D721Med (cell line): ENCODE data around the gene SMG6.

Experiments
- DNase-seq: peaks from one replicate; pipeline ENCODE4 v3.0.0; 2011; ENCODE audit warnings: low spot score; ENCODE audit not compliant: insufficient read length
- FAIRE-seq: peaks from 2 replicates; lab custom pipeline; 2011; peaks lifted over from hg19 to GRCh38; lab: Jason Lieb, UNC
- TF ChIP-seq, protein P1 (sequence below): IDR thresholded peaks from 2 replicates; pipeline ENCODE4 v1.5.1; 2012; ENCODE audit warnings: mild to moderate bottlenecking, control low read depth; ENCODE audit not compliant: insufficient read depth; ENCODE audit errors: missing control alignments

Gene SMG6

GRCh38 chr17:2051933-2052559, 251.5 kb downstream of the SMG6 start:
- TF ChIP-seq, protein P1, sequence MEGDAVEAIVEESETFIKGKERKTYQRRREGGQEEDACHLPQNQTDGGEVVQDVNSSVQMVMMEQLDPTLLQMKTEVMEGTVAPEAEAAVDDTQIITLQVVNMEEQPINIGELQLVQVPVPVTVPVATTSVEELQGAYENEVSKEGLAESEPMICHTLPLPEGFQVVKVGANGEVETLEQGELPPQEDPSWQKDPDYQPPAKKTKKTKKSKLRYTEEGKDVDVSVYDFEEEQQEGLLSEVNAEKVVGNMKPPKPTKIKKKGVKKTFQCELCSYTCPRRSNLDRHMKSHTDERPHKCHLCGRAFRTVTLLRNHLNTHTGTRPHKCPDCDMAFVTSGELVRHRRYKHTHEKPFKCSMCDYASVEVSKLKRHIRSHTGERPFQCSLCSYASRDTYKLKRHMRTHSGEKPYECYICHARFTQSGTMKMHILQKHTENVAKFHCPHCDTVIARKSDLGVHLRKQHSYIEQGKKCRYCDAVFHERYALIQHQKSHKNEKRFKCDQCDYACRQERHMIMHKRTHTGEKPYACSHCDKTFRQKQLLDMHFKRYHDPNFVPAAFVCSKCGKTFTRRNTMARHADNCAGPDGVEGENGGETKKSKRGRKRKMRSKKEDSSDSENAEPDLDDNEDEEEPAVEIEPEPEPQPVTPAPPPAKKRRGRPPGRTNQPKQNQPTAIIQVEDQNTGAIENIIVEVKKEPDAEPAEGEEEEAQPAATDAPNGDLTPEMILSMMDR, result no peak
- FAIRE-seq (no peak), DNase-seq (no peak)

DNA sequence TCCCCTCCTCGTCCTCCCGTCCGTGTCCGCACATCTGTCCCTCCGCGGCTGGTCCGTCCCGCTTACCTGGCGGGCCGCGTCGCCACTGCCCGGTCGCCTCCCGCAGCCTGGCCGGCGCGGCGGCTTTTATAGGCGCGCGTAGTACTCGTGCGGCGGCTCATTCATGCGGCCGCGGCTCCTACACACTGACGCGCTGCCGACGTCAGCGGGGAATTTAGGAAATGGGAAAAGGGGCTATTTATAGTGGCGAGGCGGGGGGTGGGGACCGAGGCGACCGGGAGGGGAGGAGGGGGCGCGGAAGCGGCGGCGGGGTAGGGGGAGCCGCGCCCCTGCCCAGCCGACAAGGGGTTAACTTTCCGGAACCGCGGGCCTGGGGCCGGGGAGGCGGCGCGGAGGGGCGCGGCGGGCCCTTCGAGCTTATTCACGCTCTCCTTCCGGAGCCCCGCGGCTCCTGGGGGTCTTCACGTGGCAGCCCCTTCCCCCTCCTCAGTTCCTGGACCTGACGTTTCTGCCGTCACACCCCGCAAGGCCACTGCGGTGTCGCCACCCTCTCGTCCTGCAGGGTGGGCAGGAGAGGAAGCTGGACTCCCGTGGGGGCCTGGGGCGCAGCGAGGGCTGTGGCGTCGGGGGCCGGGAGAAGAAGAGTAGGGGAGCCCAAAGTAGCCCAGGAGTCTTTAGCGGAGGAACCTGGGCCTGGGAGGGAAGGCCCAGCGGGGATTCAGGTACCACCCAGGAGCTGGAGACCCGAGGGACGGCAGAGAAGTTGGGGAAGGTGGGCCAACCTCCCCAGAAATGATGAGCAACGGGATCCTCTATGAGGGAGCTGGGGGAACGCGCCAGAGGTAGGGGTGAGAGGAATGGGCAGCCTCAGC, 252.3 kb downstream of the SMG6 start:
- FAIRE-seq, result no peak
- TF ChIP-seq, protein P1, result no peak
- DNase-seq, result no peak

DNA sequence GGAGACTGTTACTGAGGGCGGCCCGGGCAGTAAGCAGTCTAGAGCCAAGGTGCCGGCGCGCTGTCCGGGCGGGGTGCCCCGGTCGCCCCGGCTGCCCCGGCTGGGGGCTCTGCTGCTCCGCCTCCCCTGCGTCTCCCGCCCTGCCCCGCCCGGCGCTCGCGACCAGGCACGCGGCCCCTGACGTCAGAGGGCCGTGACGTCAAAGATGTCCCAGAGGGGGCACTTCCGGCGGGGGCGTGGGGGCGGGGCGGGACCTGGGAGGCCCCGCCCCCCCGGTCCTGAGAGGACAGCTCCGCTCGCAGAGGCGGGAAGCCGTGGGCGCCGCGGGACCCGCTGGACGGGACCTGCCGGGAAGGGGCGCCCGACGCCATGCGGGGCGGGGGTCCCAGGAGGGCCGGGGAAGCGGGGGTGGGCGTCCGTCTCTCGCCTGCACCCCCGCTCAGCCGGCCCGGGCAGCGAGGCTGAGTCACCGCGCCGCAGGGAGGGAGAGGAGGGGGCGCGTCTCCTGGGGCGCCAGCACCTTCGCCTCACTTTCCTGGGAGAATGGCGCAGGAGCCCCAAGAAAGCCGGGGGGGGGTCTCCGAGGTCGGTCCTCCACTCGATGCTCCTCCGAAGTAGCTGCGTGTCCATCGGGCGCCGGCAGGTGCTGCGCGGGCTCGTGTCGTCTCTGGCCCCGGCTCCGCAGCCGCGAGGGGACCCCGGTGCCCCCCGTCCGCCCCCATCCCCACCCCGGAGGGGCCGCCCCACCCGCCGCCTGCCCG, 253.1 kb downstream of the SMG6 start:
- TF ChIP-seq, protein P1, result no peak
- DNase-seq (peak; percentile 75), FAIRE-seq (no peak)

DNA sequence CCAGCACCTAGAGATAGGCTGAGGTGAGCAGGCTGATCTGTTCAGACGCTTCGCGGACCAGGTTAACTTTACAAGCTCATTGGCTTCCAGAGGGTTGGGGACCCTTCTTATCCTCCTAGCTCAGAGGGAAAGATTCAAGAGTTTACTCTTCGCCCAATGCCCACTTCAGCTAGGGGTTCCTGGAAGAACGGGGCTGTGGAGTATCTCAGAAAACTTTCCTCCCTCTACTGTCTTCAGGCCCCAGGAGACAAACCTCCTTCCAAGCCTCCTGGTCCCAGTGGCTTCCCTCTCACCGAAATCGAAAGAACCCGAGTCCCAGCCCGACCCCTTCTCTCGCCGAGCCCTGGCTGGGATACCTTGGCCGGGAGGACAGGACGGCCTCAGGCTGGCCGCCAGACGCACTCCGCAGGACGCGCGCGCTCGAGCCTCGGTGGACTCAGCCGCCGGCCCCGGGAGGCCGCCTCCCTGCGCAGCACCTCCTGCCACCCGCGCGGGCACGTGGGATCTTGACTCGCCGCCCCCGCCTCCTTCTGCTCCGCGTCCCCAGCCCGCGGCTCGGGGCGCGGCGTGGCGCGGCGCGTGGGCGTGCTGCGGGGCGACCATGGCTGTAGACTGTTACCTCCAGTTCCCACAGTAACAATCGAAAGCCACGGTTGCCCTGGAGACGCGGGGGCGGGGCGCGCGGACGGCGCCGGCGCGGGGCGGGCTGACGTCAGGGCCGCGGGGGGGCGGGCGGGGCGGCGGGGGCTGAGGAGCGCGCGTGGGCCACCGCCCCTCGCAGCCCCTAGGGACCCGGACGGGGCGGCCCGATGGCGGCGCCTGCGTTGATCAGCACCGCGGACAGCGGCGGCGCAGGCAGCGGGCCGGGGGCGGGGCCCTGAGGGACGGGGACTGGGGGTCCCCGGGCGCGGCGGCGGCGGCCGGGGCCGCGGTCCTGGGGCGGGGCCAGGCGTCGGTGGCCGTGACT, 254.0 kb downstream of the SMG6 start:
- peak; percentile 76 for DNase-seq
- no peak for FAIRE-seq
- TF ChIP-seq, protein P1, result no peak

- FAIRE-seq (no peak), DNase-seq (no peak)
- TF ChIP-seq, protein P1, result no peak
Observed at GRCh38 chr17:2048805-2049204, 254.8 kb downstream of the SMG6 start.

- TF ChIP-seq, protein P1, result no peak
- no peak for FAIRE-seq
Observed at GRCh38 chr17:2047590-2047989, 256.0 kb downstream of the SMG6 start.

More at GRCh38 chr17:2047590-2047989, 256.0 kb downstream of the SMG6 start:
- DNase-seq, result no peak
